Bronchial epithelial cell (primary cell): ENCODE results near the gene PIGS. TPM values are rescaled to one million over a fixed set of nuclear protein-coding genes. Genes with fewer than 3 reads are reported as not detected.
A peak's percentile ranks its signal among the peaks of the same experiment; 100 is the strongest.

ENCODE experiments used
- DNase-seq: peaks from one replicate; pipeline ENCODE4 v3.0.0-alpha.2; 2010; ENCODE audit warnings: low read depth
- FAIRE-seq: peaks from 2 replicates; lab custom pipeline; 2011; peaks lifted over from hg19 to GRCh38; lab: Jason Lieb, UNC
- H3K27me3 ChIP-seq: 2 replicates; pipeline ENCODE4 v1.5.1; 2011; ENCODE audit warnings: low read length; ENCODE audit not compliant: control insufficient read depth, insufficient read depth
- H3K36me3 ChIP-seq: 2 replicates; pipeline ENCODE4 v1.5.1; 2011; ENCODE audit warnings: low read length; ENCODE audit not compliant: control insufficient read depth, insufficient read depth
- H3K4me3 ChIP-seq: 2 replicates; pipeline ENCODE4 v1.5.1; 2011; ENCODE audit warnings: mild to moderate bottlenecking, low read depth, low read length, control low read depth
- total RNA-seq: library from RNA; depleted of rRNA; stranded (reverse); fragments of >200 nt; gene quantifications from 2 replicates; pipeline ENCODE4 v1.2.1, GENCODE V29; 2014
- TF ChIP-seq, protein P1 (sequence below): IDR thresholded peaks from 2 replicates; pipeline ENCODE4 v1.5.1; 2011; ENCODE audit warnings: mild to moderate bottlenecking, moderate library complexity, low read length, control low read depth, inconsistent platforms; ENCODE audit not compliant: insufficient read depth, severe bottlenecking

Gene PIGS
- total RNA-seq, 1 donor from 2014 or later, result 25.5 TPM

DNA sequence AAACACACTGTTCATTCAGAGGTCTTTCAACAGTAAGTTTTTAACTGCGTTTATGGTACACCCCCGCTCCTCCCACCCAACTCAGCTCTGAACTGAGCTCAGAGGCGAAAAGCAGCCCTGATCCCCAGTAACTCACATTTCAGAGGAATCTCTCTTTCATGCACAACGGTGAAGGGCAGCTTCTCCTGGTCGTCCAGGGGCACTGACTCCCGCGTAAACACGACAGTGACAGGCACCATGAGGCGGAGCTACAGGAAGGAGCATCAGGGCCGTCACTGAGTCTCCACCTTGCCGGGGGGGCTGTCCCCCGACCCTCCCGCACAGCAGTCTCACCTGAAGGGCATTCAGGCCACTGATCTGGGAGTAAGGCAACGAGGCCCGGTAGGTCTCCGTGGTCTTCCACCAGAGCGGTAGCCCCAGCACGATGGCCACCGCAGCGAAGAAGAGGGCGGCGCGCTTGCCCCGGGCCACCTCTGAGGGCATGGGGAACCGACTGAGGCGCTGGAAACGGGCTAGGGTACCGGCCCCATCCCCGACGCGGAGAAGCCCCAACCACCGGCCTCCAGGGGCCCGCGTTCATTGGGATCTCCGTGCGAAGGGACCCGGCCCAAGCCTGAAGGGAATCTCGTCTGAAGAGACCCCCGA is 486 bp downstream of the PIGS start:
- peak overlapping the region; percentile 90 for H3K4me3 ChIP-seq
- FAIRE-seq (no peak), DNase-seq (no peak)
- H3K27me3 ChIP-seq, result no peaks in the 10 kb centered on the region
- TF ChIP-seq, protein P1, sequence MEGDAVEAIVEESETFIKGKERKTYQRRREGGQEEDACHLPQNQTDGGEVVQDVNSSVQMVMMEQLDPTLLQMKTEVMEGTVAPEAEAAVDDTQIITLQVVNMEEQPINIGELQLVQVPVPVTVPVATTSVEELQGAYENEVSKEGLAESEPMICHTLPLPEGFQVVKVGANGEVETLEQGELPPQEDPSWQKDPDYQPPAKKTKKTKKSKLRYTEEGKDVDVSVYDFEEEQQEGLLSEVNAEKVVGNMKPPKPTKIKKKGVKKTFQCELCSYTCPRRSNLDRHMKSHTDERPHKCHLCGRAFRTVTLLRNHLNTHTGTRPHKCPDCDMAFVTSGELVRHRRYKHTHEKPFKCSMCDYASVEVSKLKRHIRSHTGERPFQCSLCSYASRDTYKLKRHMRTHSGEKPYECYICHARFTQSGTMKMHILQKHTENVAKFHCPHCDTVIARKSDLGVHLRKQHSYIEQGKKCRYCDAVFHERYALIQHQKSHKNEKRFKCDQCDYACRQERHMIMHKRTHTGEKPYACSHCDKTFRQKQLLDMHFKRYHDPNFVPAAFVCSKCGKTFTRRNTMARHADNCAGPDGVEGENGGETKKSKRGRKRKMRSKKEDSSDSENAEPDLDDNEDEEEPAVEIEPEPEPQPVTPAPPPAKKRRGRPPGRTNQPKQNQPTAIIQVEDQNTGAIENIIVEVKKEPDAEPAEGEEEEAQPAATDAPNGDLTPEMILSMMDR, result no peak
- H3K36me3 ChIP-seq, result peaks cover 6% of the 10 kb centered on the region

DNA sequence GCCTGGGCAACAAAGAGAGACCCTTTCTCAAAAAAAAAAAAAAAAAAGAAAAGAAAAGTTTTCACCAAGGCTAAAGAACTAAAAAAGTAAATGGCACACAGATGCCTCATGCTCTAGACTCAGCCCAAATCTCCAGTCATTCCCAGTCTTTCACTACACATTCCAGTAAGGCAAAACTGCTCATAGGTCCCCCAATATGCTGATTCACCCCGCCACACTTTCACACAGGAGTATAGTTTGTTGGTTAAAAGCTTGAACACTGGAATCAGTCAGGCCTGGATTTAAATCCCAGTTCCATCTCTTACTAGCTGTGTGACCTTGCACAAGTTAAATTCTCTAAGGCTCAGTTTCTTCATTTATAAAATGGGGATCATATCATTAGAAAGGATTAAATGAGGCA is 1.9 kb downstream of the PIGS start:
- H3K36me3 ChIP-seq, result peaks cover 4% of the 10 kb centered on the region
- H3K27me3 ChIP-seq, result no peaks in the 10 kb centered on the region
- no peak overlapping the region for H3K4me3 ChIP-seq
- DNase-seq (no peak), FAIRE-seq (no peak)
- TF ChIP-seq, protein P1, result no peak

DNA sequence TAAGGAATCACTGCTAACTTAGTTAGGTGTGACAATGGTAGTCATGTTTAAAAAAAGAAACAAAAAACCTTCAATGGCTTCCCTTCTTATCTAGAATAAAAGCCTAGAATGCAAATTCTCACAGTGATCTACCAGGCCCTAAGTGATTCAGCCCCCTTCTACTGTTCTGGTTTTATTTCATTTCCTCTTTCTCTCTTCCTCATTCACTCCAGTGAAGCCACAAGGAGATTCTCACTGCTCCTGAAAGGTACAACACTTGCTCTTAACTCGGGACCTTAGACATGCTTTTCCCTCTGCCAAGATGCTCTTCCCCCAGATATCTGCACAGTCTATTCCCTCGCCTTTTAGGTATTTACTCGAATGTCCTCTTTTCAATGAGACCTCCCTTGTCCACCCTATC is 3.7 kb downstream of the PIGS start:
- Histone ChIP-seq H3K27me3 (no peaks in the 10 kb centered on the region), H3K4me3 (no peak overlapping the region), H3K36me3 (peaks cover 9% of the 10 kb centered on the region)
- TF ChIP-seq, protein P1, result no peak
- FAIRE-seq, result no peak
- no peak for DNase-seq

DNA sequence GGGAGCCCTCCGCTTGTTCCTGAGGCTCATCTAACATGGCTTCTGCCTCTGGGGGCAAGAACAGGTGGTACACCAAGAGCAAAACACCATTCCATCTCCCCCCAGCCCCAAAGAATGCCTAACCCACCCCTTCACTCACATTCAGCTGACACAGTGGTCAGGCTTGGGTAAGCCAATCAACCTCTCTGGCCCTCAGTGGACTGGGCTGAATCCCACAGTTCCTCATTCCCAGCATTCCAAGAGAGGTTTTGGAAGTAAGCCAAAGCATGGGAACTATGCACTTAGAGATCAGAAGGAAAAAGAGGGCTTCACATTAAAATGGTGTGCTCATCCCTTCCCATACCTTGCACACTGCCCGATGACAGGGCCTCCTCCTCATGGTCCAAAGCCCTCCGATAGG is 7.8 kb downstream of the PIGS start:
- FAIRE-seq (no peak), DNase-seq (no peak)
- TF ChIP-seq, protein P1, result no peak
- Histone ChIP-seq H3K4me3 (no peak overlapping the region), H3K36me3 (peaks cover 16% of the 10 kb centered on the region), H3K27me3 (no peaks in the 10 kb centered on the region)

DNA sequence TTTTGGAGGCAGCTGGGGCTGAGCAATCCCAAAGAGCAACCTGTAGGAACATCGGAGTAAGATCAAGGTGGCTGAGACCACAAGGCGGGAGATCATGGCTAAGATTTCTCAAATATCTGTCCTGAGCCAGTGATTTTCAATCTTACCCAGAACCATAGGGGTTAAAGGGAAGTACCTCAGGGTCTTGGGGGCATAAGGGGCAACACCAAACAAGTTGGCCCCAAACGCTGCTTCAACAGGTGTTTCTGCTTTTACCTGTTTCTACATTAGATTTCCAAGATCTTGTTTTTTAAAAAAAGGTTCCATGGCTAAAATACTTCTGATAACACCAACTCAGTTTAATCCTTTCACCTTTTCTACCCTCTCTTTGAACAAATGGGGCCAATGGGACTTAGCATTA is 16.3 kb downstream of the PIGS start:
- Histone ChIP-seq H3K4me3 (no peak overlapping the region), H3K27me3 (no peaks in the 10 kb centered on the region), H3K36me3 (peaks cover 16% of the 10 kb centered on the region)
- TF ChIP-seq, protein P1, result no peak
- DNase-seq, result no peak
- FAIRE-seq, result no peak

DNA sequence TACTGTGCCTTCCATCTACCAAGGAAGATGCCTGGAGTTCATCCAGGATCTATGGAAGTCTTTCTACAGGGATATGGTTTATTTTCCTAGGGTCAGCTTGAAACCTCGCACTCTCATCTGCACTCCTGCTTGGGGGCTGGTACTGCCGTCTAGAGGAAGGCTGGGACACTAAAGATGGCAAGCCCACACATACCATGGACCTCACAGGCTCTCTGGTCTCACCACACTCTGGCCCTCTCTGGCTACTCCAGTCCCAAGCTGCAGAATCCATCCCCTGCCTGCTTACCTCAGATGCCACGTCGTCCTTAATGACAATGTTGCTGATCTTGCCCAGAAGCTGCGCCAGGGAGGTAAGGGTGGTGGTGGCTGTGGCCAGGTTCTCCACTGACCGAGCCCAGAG is 16.8 kb downstream of the PIGS start:
- H3K4me3 ChIP-seq, result no peak overlapping the region
- FAIRE-seq (no peak), DNase-seq (no peak)
- no peaks in the 10 kb centered on the region for H3K27me3 ChIP-seq
- TF ChIP-seq, protein P1, result no peak
- H3K36me3 ChIP-seq, result peaks cover 12% of the 10 kb centered on the region
